ENCODE results near the gene RAB40C. TPM values are rescaled to one million over a fixed set of nuclear protein-coding genes. Genes with fewer than 3 reads are reported as not detected.
A peak's percentile ranks its signal among the peaks of the same experiment; 100 is the strongest.

Gene RAB40C
- total and polyA plus RNA-seq, 4 donors: 9.5 to 40.7 (median 18.7) TPM

- no peak for ATAC-seq (ENCODE audit: low FRiP score)
- Histone ChIP-seq H3K4me1 (ENCODE audit: control insufficient read depth in 1 of 2, insufficient read depth in 2 of 2, low read length in 2 of 2) (no peaks in the 10 kb centered on the region), H3K4me3 (ENCODE audit: low read length in 2 of 2) (peak overlapping the region; percentile 11 to 74), H3K36me3 (ENCODE audit: control insufficient read depth in 1 of 2, insufficient read depth in 2 of 2, low read length in 1 of 2) (peaks cover 0 to 14% of the 10 kb centered on the region in 2 donors), H3K9me3 (ENCODE audit: control insufficient read depth, low read length) (no peaks in the 10 kb centered on the region), H3K27me3 (ENCODE audit: control insufficient read depth in 1 of 2, insufficient read depth in 2 of 2, low read length in 1 of 2) (no peaks in the 10 kb centered on the region), H3K27ac (ENCODE audit: low read depth in 1 of 2, low read length in 2 of 2) (no peak overlapping the region)
- 6% methylated on average over 49 to 50 of the region's 50 CpGs for WGBS, 2 donors
- intact Hi-C loops (cut with DNase I): loop anchor here in 1 of 2 donors (10.0 kb wide), 1 partner anchor 274 kb away; the partner anchor contains the start of gene NME4
- DNase-seq: no peak
These were observed 78.8 kb downstream of the RAB40C start for GRCh38 chr16:668519-669171.

GRCh38 chr16:669666-670065, 79.8 kb downstream of the RAB40C start:
- ATAC-seq (ENCODE audit: low FRiP score) (no peak), DNase-seq (no peak)
- H3K9me3 ChIP-seq (ENCODE audit: control insufficient read depth, low read length): no peaks in the 10 kb centered on the region
- 90 to 92% methylated on average over 13 of the region's 13 CpGs for WGBS, 2 donors
- intact Hi-C loops (cut with DNase I): loop anchor here in 1 of 2 donors (10.0 kb wide), 1 partner anchor 275 kb away; the partner anchor contains the start of gene NME4
- no peaks in the 10 kb centered on the region for H3K4me1 ChIP-seq (ENCODE audit: control insufficient read depth in 1 of 2, insufficient read depth in 2 of 2, low read length in 2 of 2)
- H3K27me3 ChIP-seq (ENCODE audit: control insufficient read depth in 1 of 2, insufficient read depth in 2 of 2, low read length in 1 of 2): no peaks in the 10 kb centered on the region
- H3K27ac ChIP-seq (ENCODE audit: low read depth in 1 of 2, low read length in 2 of 2): no peak overlapping the region
- H3K4me3 ChIP-seq (ENCODE audit: low read length in 2 of 2): no peak overlapping the region
- peaks cover 0 to 14% of the 10 kb centered on the region in 2 donors for H3K36me3 ChIP-seq (ENCODE audit: control insufficient read depth in 1 of 2, insufficient read depth in 2 of 2, low read length in 1 of 2)

- Histone ChIP-seq H3K27me3 (ENCODE audit: control insufficient read depth in 1 of 2, insufficient read depth in 2 of 2, low read length in 1 of 2) (no peaks in the 10 kb centered on the region), H3K36me3 (ENCODE audit: control insufficient read depth in 1 of 2, insufficient read depth in 2 of 2, low read length in 1 of 2) (peaks cover 0 to 14% of the 10 kb centered on the region in 2 donors), H3K4me1 (ENCODE audit: control insufficient read depth in 1 of 2, insufficient read depth in 2 of 2, low read length in 2 of 2) (no peaks in the 10 kb centered on the region), H3K9me3 (ENCODE audit: control insufficient read depth, low read length) (no peaks in the 10 kb centered on the region), H3K4me3 (ENCODE audit: low read length in 2 of 2) (no peak overlapping the region), H3K27ac (ENCODE audit: low read depth in 1 of 2, low read length in 2 of 2) (no peak overlapping the region)
- no peak for DNase-seq
- no peak for ATAC-seq (ENCODE audit: low FRiP score)
- intact Hi-C loops (cut with DNase I): no loop called here
- WGBS, 2 donors: 91% methylated on average over 43 to 52 of the region's 52 CpGs
These were observed 80.9 kb downstream of the RAB40C start for GRCh38 chr16:670485-671352.

- no peak for ATAC-seq (ENCODE audit: low FRiP score)
- no peak overlapping the region for H3K27ac ChIP-seq (ENCODE audit: low read depth in 1 of 2, low read length in 2 of 2)
- no peak overlapping the region for H3K4me3 ChIP-seq (ENCODE audit: low read length in 2 of 2)
- no peak for DNase-seq
- intact Hi-C loops (cut with DNase I): no loop called here
- 82 to 84% methylated on average over 40 of the region's 40 CpGs for WGBS, 2 donors
- no peaks in the 10 kb centered on the region for H3K4me1 ChIP-seq (ENCODE audit: control insufficient read depth in 1 of 2, insufficient read depth in 2 of 2, low read length in 2 of 2)
- H3K9me3 ChIP-seq (ENCODE audit: control insufficient read depth, low read length): no peaks in the 10 kb centered on the region
- peaks cover 0 to 14% of the 10 kb centered on the region in 2 donors for H3K36me3 ChIP-seq (ENCODE audit: control insufficient read depth in 1 of 2, insufficient read depth in 2 of 2, low read length in 1 of 2)
- no peaks in the 10 kb centered on the region for H3K27me3 ChIP-seq (ENCODE audit: control insufficient read depth in 1 of 2, insufficient read depth in 2 of 2, low read length in 1 of 2)
These were observed 81.7 kb downstream of the RAB40C start for GRCh38 chr16:671353-672131.

- 93 to 94% methylated on average over 19 of the region's 19 CpGs for WGBS, 2 donors
- Histone ChIP-seq H3K4me1 (ENCODE audit: control insufficient read depth in 1 of 2, insufficient read depth in 2 of 2, low read length in 2 of 2) (no peaks in the 10 kb centered on the region), H3K4me3 (ENCODE audit: low read length in 2 of 2) (no peak overlapping the region), H3K9me3 (ENCODE audit: control insufficient read depth, low read length) (no peaks in the 10 kb centered on the region), H3K27ac (ENCODE audit: low read depth in 1 of 2, low read length in 2 of 2) (no peak overlapping the region), H3K36me3 (ENCODE audit: control insufficient read depth in 1 of 2, insufficient read depth in 2 of 2, low read length in 1 of 2) (peaks cover 0 to 14% of the 10 kb centered on the region in 2 donors), H3K27me3 (ENCODE audit: control insufficient read depth in 1 of 2, insufficient read depth in 2 of 2, low read length in 1 of 2) (no peaks in the 10 kb centered on the region)
- ATAC-seq (ENCODE audit: low FRiP score) (no peak), DNase-seq (no peak)
- intact Hi-C loops (cut with DNase I): no loop called here
These were observed 82.5 kb downstream of the RAB40C start for GRCh38 chr16:672371-672770.

- peaks cover 0 to 14% of the 10 kb centered on the region in 2 donors for H3K36me3 ChIP-seq (ENCODE audit: control insufficient read depth in 1 of 2, insufficient read depth in 2 of 2, low read length in 1 of 2)
These were observed 83.0 kb downstream of the RAB40C start for GRCh38 chr16:672851-673250.

GRCh38 chr16:673399-673991, 83.6 kb downstream of the RAB40C start:
- 90 to 91% methylated on average over 18 of the region's 18 CpGs for WGBS, 2 donors
- intact Hi-C loops (cut with DNase I): no loop called here

More at GRCh38 chr16:672851-673250, 83.0 kb downstream of the RAB40C start:
- ATAC-seq (ENCODE audit: low FRiP score) (no peak), DNase-seq (no peak)
- 93% methylated on average over 21 of the region's 21 CpGs for WGBS, 2 donors
- no peak overlapping the region for H3K4me3 ChIP-seq (ENCODE audit: low read length in 2 of 2)
- no peak overlapping the region for H3K27ac ChIP-seq (ENCODE audit: low read depth in 1 of 2, low read length in 2 of 2)
- intact Hi-C loops (cut with DNase I): no loop called here
- no peaks in the 10 kb centered on the region for H3K4me1 ChIP-seq (ENCODE audit: control insufficient read depth in 1 of 2, insufficient read depth in 2 of 2, low read length in 2 of 2)
- H3K9me3 ChIP-seq (ENCODE audit: control insufficient read depth, low read length): no peaks in the 10 kb centered on the region
- H3K27me3 ChIP-seq (ENCODE audit: control insufficient read depth in 1 of 2, insufficient read depth in 2 of 2, low read length in 1 of 2): no peaks in the 10 kb centered on the region

GRCh38 chr16:674214-674881, 84.5 kb downstream of the RAB40C start:
- Histone ChIP-seq H3K27me3 (ENCODE audit: control insufficient read depth in 1 of 2, insufficient read depth in 2 of 2, low read length in 1 of 2) (no peaks in the 10 kb centered on the region), H3K36me3 (ENCODE audit: control insufficient read depth in 1 of 2, insufficient read depth in 2 of 2, low read length in 1 of 2) (peaks cover 0 to 14% of the 10 kb centered on the region in 2 donors), H3K9me3 (ENCODE audit: control insufficient read depth, low read length) (no peaks in the 10 kb centered on the region), H3K4me1 (ENCODE audit: control insufficient read depth in 1 of 2, insufficient read depth in 2 of 2, low read length in 2 of 2) (no peaks in the 10 kb centered on the region), H3K4me3 (ENCODE audit: low read length in 2 of 2) (no peak overlapping the region), H3K27ac (ENCODE audit: low read depth in 1 of 2, low read length in 2 of 2) (no peak overlapping the region)
- ATAC-seq (ENCODE audit: low FRiP score) (no peak), DNase-seq (no peak)
- WGBS, 2 donors: 80 to 83% methylated on average over 21 to 22 of the region's 22 CpGs
- intact Hi-C loops (cut with DNase I): no loop called here

More at GRCh38 chr16:673399-673991, 83.6 kb downstream of the RAB40C start:
- no peaks in the 10 kb centered on the region for H3K4me1 ChIP-seq (ENCODE audit: control insufficient read depth in 1 of 2, insufficient read depth in 2 of 2, low read length in 2 of 2)
- no peak for ATAC-seq (ENCODE audit: low FRiP score)
- no peak overlapping the region for H3K27ac ChIP-seq (ENCODE audit: low read depth in 1 of 2, low read length in 2 of 2)
- H3K4me3 ChIP-seq (ENCODE audit: low read length in 2 of 2): no peak overlapping the region
- DNase-seq: no peak
- H3K27me3 ChIP-seq (ENCODE audit: control insufficient read depth in 1 of 2, insufficient read depth in 2 of 2, low read length in 1 of 2): no peaks in the 10 kb centered on the region
- H3K36me3 ChIP-seq (ENCODE audit: control insufficient read depth in 1 of 2, insufficient read depth in 2 of 2, low read length in 1 of 2): peaks cover 0 to 14% of the 10 kb centered on the region in 2 donors
- H3K9me3 ChIP-seq (ENCODE audit: control insufficient read depth, low read length): no peaks in the 10 kb centered on the region
